Measurements from ENCODE around the gene KATNAL1. TPM values are rescaled to one million over a fixed set of nuclear protein-coding genes. Genes with fewer than 3 reads are reported as not detected.

KATNAL1 gene
- total and polyA plus RNA-seq, 10 of the 15 experiments (the other 5 are each of a cell fraction or from before 2014, with no cell fraction given): 6.5 to 18.7 (median 11.7) TPM

DNA sequence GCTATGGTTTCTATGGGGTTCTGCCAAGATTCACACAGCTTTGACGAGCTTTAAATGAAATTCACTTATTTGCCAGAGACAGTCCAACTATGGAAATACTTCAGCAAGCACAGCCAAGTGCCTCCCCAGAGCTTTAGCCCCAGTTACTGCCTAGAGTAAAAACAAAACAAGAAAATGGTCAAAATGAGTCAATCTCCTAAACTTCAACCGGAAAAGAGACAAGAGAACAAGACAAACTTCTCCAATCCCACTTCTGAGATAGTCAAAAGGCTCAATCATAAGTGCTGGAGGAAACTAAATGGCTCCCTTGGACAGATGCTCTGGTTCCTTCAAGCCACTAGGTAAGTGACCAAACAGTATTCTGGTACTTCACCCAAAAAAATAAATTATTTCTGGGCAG is 65.8 kb downstream of the KATNAL1 start (continued):
- TF ChIP-seq MTA2 (IDR thresholded peaks at IDR 0.05; ENCODE audit: low read depth) (peak; percentile 26; the same call in 1 of the 2 replicates), GABPA (IDR thresholded peaks at IDR 0.05; ENCODE audit: low read depth) (0 out of 2 replicates have a peak, but pooled peaks have one; percentile 34), NR2F1 (conservative IDR thresholded peaks at IDR 0.05) (no peak), EZH2 (IDR thresholded peaks at IDR 0.05; ENCODE audit: borderline replicate concordance, control insufficient read depth, low read depth, low read length) (no peak), RAD21 (IDR thresholded peaks at IDR 0.05; ENCODE audit: insufficient read depth, low read depth, low read length) (no peak; the same call in 1 of the 2 replicates), ZBTB40 (IDR thresholded peaks at IDR 0.05; ENCODE audit: borderline replicate concordance) (no peak), MEF2B (IDR thresholded peaks at IDR 0.05; ENCODE audit: partially characterized antibody, poor library complexity, severe bottlenecking) (no peak), RCOR1 (conservative IDR thresholded peaks at IDR 0.05; ENCODE audit: low read depth, low read length) (no peak), POLR2AphosphoS5 (IDR thresholded peaks at IDR 0.05; ENCODE audit: low read length) (no peak), IRF3 (IDR thresholded peaks at IDR 0.05) (no peak), ZNF207 (IDR thresholded peaks at IDR 0.05; ENCODE audit: borderline replicate concordance) (no peak), BHLHE40 (IDR thresholded peaks at IDR 0.05; ENCODE audit: borderline replicate concordance in 1 of 2, low read depth in 2 of 2, low read length in 1 of 2) (no peak), CHD4 (IDR thresholded peaks at IDR 0.05) (no peak), TARDBP (IDR thresholded peaks at IDR 0.05; ENCODE audit: borderline replicate concordance) (no peak), CEBPZ (IDR thresholded peaks at IDR 0.05; ENCODE audit: low read depth, low read length) (no peak)
- TF ChIP-seq, protein P1, sequence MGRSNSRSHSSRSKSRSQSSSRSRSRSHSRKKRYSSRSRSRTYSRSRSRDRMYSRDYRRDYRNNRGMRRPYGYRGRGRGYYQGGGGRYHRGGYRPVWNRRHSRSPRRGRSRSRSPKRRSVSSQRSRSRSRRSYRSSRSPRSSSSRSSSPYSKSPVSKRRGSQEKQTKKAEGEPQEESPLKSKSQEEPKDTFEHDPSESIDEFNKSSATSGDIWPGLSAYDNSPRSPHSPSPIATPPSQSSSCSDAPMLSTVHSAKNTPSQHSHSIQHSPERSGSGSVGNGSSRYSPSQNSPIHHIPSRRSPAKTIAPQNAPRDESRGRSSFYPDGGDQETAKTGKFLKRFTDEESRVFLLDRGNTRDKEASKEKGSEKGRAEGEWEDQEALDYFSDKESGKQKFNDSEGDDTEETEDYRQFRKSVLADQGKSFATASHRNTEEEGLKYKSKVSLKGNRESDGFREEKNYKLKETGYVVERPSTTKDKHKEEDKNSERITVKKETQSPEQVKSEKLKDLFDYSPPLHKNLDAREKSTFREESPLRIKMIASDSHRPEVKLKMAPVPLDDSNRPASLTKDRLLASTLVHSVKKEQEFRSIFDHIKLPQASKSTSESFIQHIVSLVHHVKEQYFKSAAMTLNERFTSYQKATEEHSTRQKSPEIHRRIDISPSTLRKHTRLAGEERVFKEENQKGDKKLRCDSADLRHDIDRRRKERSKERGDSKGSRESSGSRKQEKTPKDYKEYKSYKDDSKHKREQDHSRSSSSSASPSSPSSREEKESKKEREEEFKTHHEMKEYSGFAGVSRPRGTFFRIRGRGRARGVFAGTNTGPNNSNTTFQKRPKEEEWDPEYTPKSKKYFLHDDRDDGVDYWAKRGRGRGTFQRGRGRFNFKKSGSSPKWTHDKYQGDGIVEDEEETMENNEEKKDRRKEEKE (IDR thresholded peaks at IDR 0.05): no peak
- TF ChIP-seq, protein P2, sequence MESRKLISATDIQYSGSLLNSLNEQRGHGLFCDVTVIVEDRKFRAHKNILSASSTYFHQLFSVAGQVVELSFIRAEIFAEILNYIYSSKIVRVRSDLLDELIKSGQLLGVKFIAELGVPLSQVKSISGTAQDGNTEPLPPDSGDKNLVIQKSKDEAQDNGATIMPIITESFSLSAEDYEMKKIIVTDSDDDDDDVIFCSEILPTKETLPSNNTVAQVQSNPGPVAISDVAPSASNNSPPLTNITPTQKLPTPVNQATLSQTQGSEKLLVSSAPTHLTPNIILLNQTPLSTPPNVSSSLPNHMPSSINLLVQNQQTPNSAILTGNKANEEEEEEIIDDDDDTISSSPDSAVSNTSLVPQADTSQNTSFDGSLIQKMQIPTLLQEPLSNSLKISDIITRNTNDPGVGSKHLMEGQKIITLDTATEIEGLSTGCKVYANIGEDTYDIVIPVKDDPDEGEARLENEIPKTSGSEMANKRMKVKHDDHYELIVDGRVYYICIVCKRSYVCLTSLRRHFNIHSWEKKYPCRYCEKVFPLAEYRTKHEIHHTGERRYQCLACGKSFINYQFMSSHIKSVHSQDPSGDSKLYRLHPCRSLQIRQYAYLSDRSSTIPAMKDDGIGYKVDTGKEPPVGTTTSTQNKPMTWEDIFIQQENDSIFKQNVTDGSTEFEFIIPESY (IDR thresholded peaks at IDR 0.05): no peak
